Thoracic aorta (tissue), 2 donors: ENCODE results near the gene GRK2. TPM values are rescaled to one million over a fixed set of nuclear protein-coding genes. Genes with fewer than 3 reads are reported as not detected.

Experiments
- ATAC-seq: fragments of 150-250 bp; one replicate; pipeline ENCODE4 v1.8.0; 2017; ENCODE audit warnings: low read depth; ENCODE audit not compliant: insufficient number of reproducible peaks, low FRiP score
- DNase-seq: peaks from one replicate; pipeline ENCODE4 v3.0.0-alpha.2; 2020; ENCODE audit warnings: low spot score
- H3K27ac ChIP-seq, 2 donors: fragments of 200-600 bp; sonication (generic); 1 replicate in 1 of 2; 2 replicates in 1 of 2; pipeline ENCODE4 v1.5.1; 2016; ENCODE audit warnings: mild to moderate bottlenecking in 2 of 2, moderate library complexity in 2 of 2
- H3K27me3 ChIP-seq: fragments of 200-600 bp; sonication (generic); replicated peaks from 2 replicates; pipeline ENCODE4 v1.6.0; 2016; ENCODE audit warnings: mild to moderate bottlenecking; ENCODE audit not compliant: insufficient read depth
- H3K36me3 ChIP-seq: fragments of 200-600 bp; sonication (generic); one replicate; pipeline ENCODE4 v1.5.1; 2016
- H3K4me1 ChIP-seq, 2 donors: fragments of 200-600 bp; sonication (generic); 1 replicate in 1 of 2; 2 replicates in 1 of 2; pipeline versions ENCODE4 v1.5.1 to v1.6.0; 2016; ENCODE audit warnings: low read depth in 2 of 2, mild to moderate bottlenecking in 1 of 2; ENCODE audit not compliant: control insufficient read depth in 1 of 2
- H3K4me3 ChIP-seq: fragments of 200-600 bp; sonication (generic); 2 replicates; pipeline ENCODE4 v1.5.1; 2016; ENCODE audit warnings: mild to moderate bottlenecking
- H3K9me3 ChIP-seq: fragments of 200-600 bp; sonication (generic); 2 replicates; pipeline ENCODE4 v1.5.1; 2016
- total RNA-seq, 2 donors: library from RNA; depleted of rRNA; stranded (reverse); fragments of >200 nt; gene quantifications; one replicate each; pipeline versions ENCODE4 v1.1.0 to v1.2.3, GENCODE V29; 2016
- TF ChIP-seq, protein P1 (sequence below): fragments of 200-600 bp; sonication (generic); IDR thresholded peaks from one replicate; pipeline ENCODE4 v1.5.1; 2019; ENCODE audit warnings: antibody characterized with exemption

The GRK2 gene
- total RNA-seq, 2 donors from 2014 or later, result 72.8 to 85.2 TPM

- Histone ChIP-seq H3K4me1 (peaks cover 7 to 35% of the 10 kb centered on the region in 2 donors), H3K36me3 (peaks cover 4% of the 10 kb centered on the region), H3K4me3 (peak overlapping the region; percentile 63), H3K9me3 (no peaks in the 10 kb centered on the region), H3K27ac (no peak overlapping the region), H3K27me3 (no peaks in the 10 kb centered on the region)
- TF ChIP-seq, protein P1, sequence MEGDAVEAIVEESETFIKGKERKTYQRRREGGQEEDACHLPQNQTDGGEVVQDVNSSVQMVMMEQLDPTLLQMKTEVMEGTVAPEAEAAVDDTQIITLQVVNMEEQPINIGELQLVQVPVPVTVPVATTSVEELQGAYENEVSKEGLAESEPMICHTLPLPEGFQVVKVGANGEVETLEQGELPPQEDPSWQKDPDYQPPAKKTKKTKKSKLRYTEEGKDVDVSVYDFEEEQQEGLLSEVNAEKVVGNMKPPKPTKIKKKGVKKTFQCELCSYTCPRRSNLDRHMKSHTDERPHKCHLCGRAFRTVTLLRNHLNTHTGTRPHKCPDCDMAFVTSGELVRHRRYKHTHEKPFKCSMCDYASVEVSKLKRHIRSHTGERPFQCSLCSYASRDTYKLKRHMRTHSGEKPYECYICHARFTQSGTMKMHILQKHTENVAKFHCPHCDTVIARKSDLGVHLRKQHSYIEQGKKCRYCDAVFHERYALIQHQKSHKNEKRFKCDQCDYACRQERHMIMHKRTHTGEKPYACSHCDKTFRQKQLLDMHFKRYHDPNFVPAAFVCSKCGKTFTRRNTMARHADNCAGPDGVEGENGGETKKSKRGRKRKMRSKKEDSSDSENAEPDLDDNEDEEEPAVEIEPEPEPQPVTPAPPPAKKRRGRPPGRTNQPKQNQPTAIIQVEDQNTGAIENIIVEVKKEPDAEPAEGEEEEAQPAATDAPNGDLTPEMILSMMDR, result no peak
- DNase-seq, result no peak
- ATAC-seq, result no peak
Observed at GRCh38 chr11:67261640-67261945, 4.7 kb upstream of the GRK2 start.

- Histone ChIP-seq H3K9me3 (no peaks in the 10 kb centered on the region), H3K4me1 (peaks cover 7 to 38% of the 10 kb centered on the region in 2 donors), H3K36me3 (no peaks in the 10 kb centered on the region), H3K27me3 (no peaks in the 10 kb centered on the region), H3K4me3 (peak overlapping the region; percentile 63), H3K27ac (peak overlapping the region in 1 of 2 donors; percentile 43)
- TF ChIP-seq, protein P1, result no peak
- DNase-seq, result no peak
- no peak for ATAC-seq
Observed at GRCh38 chr11:67261946-67262681, 4.2 kb upstream of the GRK2 start.

- Histone ChIP-seq H3K4me3 (peak overlapping the region; percentile 9), H3K27ac (peak overlapping the region in 1 of 2 donors; percentile 43), H3K4me1 (peaks cover 13 to 47% of the 10 kb centered on the region in 2 donors), H3K36me3 (no peaks in the 10 kb centered on the region), H3K9me3 (no peaks in the 10 kb centered on the region), H3K27me3 (no peaks in the 10 kb centered on the region)
- TF ChIP-seq, protein P1, result peak; percentile 79
- peak; percentile 41 for ATAC-seq
- DNase-seq, result peak; percentile 40
Observed at GRCh38 chr11:67262731-67263675, 3.3 kb upstream of the GRK2 start.

DNA sequence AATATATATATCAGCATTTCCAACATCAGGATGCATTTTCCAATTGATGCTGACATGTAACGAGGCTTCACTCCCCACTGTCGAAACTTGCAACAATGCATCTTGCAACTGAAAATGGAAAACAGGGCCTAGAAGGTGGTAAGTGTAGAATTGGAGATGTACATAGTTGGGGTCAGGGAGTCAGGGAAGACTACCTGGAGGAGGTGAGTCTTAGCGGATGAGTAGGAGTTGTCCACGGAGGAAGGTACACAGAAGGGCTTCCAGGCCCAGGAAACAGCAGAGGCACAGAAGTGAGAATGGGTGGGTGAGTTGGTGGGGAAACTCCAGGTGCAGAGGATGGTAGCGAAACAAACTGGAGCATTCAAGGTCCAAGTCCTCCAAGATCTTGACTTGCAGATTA is 2.0 kb upstream of the GRK2 start:
- Histone ChIP-seq H3K4me1 (peaks cover 23 to 59% of the 10 kb centered on the region in 2 donors), H3K36me3 (no peaks in the 10 kb centered on the region), H3K9me3 (no peaks in the 10 kb centered on the region), H3K4me3 (no peak overlapping the region), H3K27ac (no peak overlapping the region), H3K27me3 (no peaks in the 10 kb centered on the region)
- TF ChIP-seq, protein P1, result no peak
- ATAC-seq (no peak), DNase-seq (no peak)
